B cell (primary cell): ENCODE measurements around the gene TEKT2. TPM values are rescaled to one million over a fixed set of nuclear protein-coding genes. Genes with fewer than 3 reads are reported as not detected.

Experiments
- ATAC-seq: fragments of 200-7000 bp; cut with Tn5 transposase; one replicate; pipeline ENCODE4 v1.10.0; 2021; ENCODE audit warnings: low read depth, mild to moderate bottlenecking, moderate number of reproducible peaks, moderate library complexity
- CTCF ChIA-PET: fragments of 350-600 bp; sonication (Branson Sonifier 250); formaldehyde crosslinking; loops from one replicate; lab custom pipeline; 2021; ENCODE audit warnings: antibody characterized with exemption, inconsistent platforms; lab: Charles Lee
- POLR2A ChIA-PET: fragments of 350-600 bp; sonication (Branson Sonifier 250); formaldehyde crosslinking; loops from one replicate; lab custom pipeline; 2021; ENCODE audit warnings: antibody characterized with exemption; lab: Charles Lee
- DNase-seq: peaks from one replicate; pipeline ENCODE4 v3.0.0; 2013
- H2AFZ ChIP-seq: 2 replicates; pipeline ENCODE4 v1.6.1; 2012; ENCODE audit warnings: mild to moderate bottlenecking, low read depth, low read length; ENCODE audit not compliant: insufficient read depth, poor library complexity, severe bottlenecking
- H3K27ac ChIP-seq, 2 donors: 1 replicate in 1 of 2; 2 replicates in 1 of 2; pipeline ENCODE4 v1.5.1; 2012 to 2013; ENCODE audit warnings: low read length in 2 of 2, mild to moderate bottlenecking in 2 of 2, moderate library complexity in 1 of 2
- H3K27me3 ChIP-seq, 4 experiments: fragments of 200-600 bp in 1 of 4; sonication (generic) in 1 of 4; replicated peaks in 1 of 4; 1 replicate in 2 of 4; 2 replicates in 2 of 4; pipeline versions ENCODE4 v1.6.1 to v1.7.0; 2013 to 2016; ENCODE audit warnings: low read length in 3 of 4, mild to moderate bottlenecking in 2 of 4, mixed read lengths in 1 of 4, moderate library complexity in 1 of 4; ENCODE audit not compliant: insufficient read depth in 4 of 4, control insufficient read depth in 3 of 4; ENCODE audit errors: control extremely low read depth in 1 of 4
- H3K36me3 ChIP-seq, 2 experiments: replicated peaks in 1 of 2; 1 replicate in 1 of 2; 2 replicates in 1 of 2; pipeline versions ENCODE4 v1.6.1 to v1.7.1; 2013; ENCODE audit warnings: low read length in 1 of 2; ENCODE audit not compliant: insufficient read depth in 2 of 2, control insufficient read depth in 1 of 2; ENCODE audit errors: control extremely low read depth in 1 of 2, extremely low read depth in 1 of 2
- H3K4me1 ChIP-seq, 2 donors: fragments of 200-600 bp in 1 of 2; sonication (generic) in 1 of 2; 1 replicate in 1 of 2; 2 replicates in 1 of 2; pipeline versions ENCODE4 v1.5.1 to v1.6.1; 2013 to 2017; ENCODE audit warnings: low read length in 2 of 2; ENCODE audit not compliant: control insufficient read depth in 2 of 2, insufficient read depth in 2 of 2
- H3K4me2 ChIP-seq: replicated peaks from 2 replicates; pipeline ENCODE3; 2012; ENCODE audit warnings: mild to moderate bottlenecking, low read depth, low read length; ENCODE audit not compliant: poor library complexity, severe bottlenecking
- H3K4me3 ChIP-seq, 5 experiments: fragments of 200-600 bp in 1 of 5; sonication (generic) in 1 of 5; 1 replicate in 3 of 5; 2 replicates in 2 of 5; pipeline versions ENCODE4 v1.5.1 to v1.7.0; 2011 to 2016; ENCODE audit warnings: low read length in 4 of 5, mild to moderate bottlenecking in 4 of 5, low read depth in 2 of 5, control low read depth in 1 of 5, moderate library complexity in 1 of 5; ENCODE audit not compliant: insufficient read depth in 1 of 5; ENCODE audit errors: control extremely low read depth in 1 of 5, extremely low read depth in 1 of 5
- H3K79me2 ChIP-seq: fragments of 200-600 bp; sonication (generic); one replicate; pipeline ENCODE4 v1.6.0; 2016; ENCODE audit warnings: low read length; ENCODE audit not compliant: control insufficient read depth, insufficient read depth
- H3K9ac ChIP-seq: fragments of 200-600 bp; sonication (generic); 2 replicates; pipeline ENCODE4 v1.6.1; 2017; ENCODE audit warnings: mild to moderate bottlenecking, low read length, moderate library complexity
- H3K9me3 ChIP-seq, 3 donors: one replicate each; pipeline versions ENCODE4 v1.6.1 to v1.7.1; 2013; ENCODE audit warnings: low read length in 2 of 3; ENCODE audit not compliant: control insufficient read depth in 2 of 3, insufficient read depth in 1 of 3; ENCODE audit errors: control extremely low read depth in 1 of 3
- H4K20me1 ChIP-seq: 2 replicates; pipeline ENCODE4 v1.6.0; 2012; ENCODE audit warnings: mild to moderate bottlenecking, low read length; ENCODE audit not compliant: insufficient read depth, control insufficient read depth, poor library complexity, severe bottlenecking
- H3K27ac Mint-ChIP-seq: one replicate; pipeline ENCODE4 v1.8.0; 2021; ENCODE audit warnings: mixed read lengths
- H3K27me3 Mint-ChIP-seq: one replicate; pipeline ENCODE4 v1.8.0; 2021; ENCODE audit warnings: mixed read lengths
- H3K4me1 Mint-ChIP-seq: one replicate; pipeline ENCODE4 v1.8.0; 2021; ENCODE audit warnings: mixed read lengths
- H3K4me3 Mint-ChIP-seq: one replicate; pipeline ENCODE4 v1.8.0; 2021; ENCODE audit warnings: mixed read lengths
- H3K9me3 Mint-ChIP-seq: one replicate; pipeline ENCODE4 v1.8.0; 2022; ENCODE audit warnings: mixed read lengths; ENCODE audit not compliant: insufficient read depth
- CTCF ChIP-seq: fragments of 200-600 bp; IDR thresholded peaks from one replicate; pipeline ENCODE4 v1.8.0; 2022; ENCODE audit warnings: antibody characterized with exemption, mild to moderate bottlenecking
- EZH2 ChIP-seq: IDR thresholded peaks from 2 replicates; pipeline ENCODE4 v1.6.1; 2012; ENCODE audit warnings: borderline replicate concordance, low read depth, mild to moderate bottlenecking, moderate library complexity, low read length; ENCODE audit not compliant: insufficient read depth, poor library complexity, severe bottlenecking
- WGBS: methylation state at CpG from one replicate; pipeline ENCODE4 v1.1.5; 2013; ENCODE audit warnings: missing lambda C conversion rate; ENCODE audit not compliant: insufficient coverage; 5-methylcytosine and 5-hydroxymethylcytosine counted together
- intact Hi-C: fragments of 100-400 bp; cut with micrococcal nuclease; formaldehyde crosslinking; loops from one replicate; pipeline ENCODE4 v1.10.0; 2022
- polyA minus RNA-seq: library from RNA; depleted of rRNA, polyadenylated mRNA; stranded (reverse); fragments of >200 nt; gene quantifications from 2 replicates; pipeline ENCODE4 v1.2.3, GENCODE V29; 2012
- polyA plus RNA-seq: library from polyadenylated mRNA; depleted of rRNA; stranded (reverse); fragments of >200 nt; gene quantifications from 2 replicates; pipeline ENCODE4 v1.2.3, GENCODE V29; 2012
- total RNA-seq, 2 donors: library from RNA; stranded (reverse); fragments of 120-200 nt in 1 of 2; gene quantifications; 1 replicate in 1 of 2; 2 replicates in 1 of 2; pipeline versions ENCODE4 v1.2.3 to v1.2.4, GENCODE V29; 2013 to 2022

The TEKT2 gene, protein sequence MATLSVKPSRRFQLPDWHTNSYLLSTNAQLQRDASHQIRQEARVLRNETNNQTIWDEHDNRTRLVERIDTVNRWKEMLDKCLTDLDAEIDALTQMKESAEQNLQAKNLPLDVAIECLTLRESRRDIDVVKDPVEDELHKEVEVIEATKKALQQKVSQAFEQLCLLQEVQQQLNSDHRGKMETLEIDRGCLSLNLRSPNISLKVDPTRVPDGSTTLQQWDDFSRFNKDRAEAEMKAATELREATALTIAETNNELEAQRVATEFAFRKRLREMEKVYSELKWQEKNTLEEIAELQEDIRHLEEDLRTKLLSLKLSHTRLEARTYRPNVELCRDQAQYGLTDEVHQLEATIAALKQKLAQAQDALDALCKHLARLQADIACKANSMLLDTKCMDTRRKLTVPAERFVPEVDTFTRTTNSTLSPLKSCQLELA
- total RNA-seq: not detected in 2 replicates
- 0.05 TPM for total RNA-seq (2013)
- 0.25 TPM in 1 of 2 replicates, not detected in the other for polyA plus RNA-seq
- not detected in 2 replicates for polyA minus RNA-seq

GRCh38 chr1:36083635-36084496, at the start of gene TEKT2:
Gene TEKT2, plus strand, starts transcription at chr1:36084094. Its CDS starts 828 bp downstream, at chr1:36084922.
- Mint-ChIP-seq H3K27me3 (peaks cover 32% of the 10 kb centered on the region), H3K27ac (no peak within 1 kb of the TSS), H3K4me3 (peak within 1 kb of the TSS; percentile 32), H3K9me3 (no peaks in the 10 kb centered on the region), H3K4me1 (peaks cover 5% of the 10 kb centered on the region)
- H3K4me2 ChIP-seq: peak within 1 kb of the TSS; percentile 74
- ATAC-seq (no peak), DNase-seq (peak; percentile 65)
- H2AFZ ChIP-seq: peak within 1 kb of the TSS; percentile 62
- H3K36me3 ChIP-seq: no peaks in the 10 kb centered on the region
- ChIA-PET CTCF (no interaction called here), POLR2A (no interaction called here)
- no peak within 1 kb of the TSS for H3K27ac ChIP-seq
- WGBS: 21% methylated on average over 37 of the region's 59 CpGs
- peak within 1 kb of the TSS in 3 of 5 experiments; percentile 25 to 51 (median 25) for H3K4me3 ChIP-seq
- H3K9me3 ChIP-seq: peaks cover 0 to 3% (median 0%) of the 10 kb centered on the region in 3 donors
- peak within 1 kb of the TSS; percentile 38 for H3K9ac ChIP-seq
- peaks cover 10% of the 10 kb centered on the region for H3K79me2 ChIP-seq
- TF ChIP-seq EZH2 (no peak), CTCF (no peak)
- H4K20me1 ChIP-seq: no peaks in the 10 kb centered on the region
- peaks cover 16 to 21% of the 10 kb centered on the region in 2 donors for H3K4me1 ChIP-seq
- peaks cover 0 to 25% (median 12%) of the 10 kb centered on the region in 4 experiments for H3K27me3 ChIP-seq
- intact Hi-C loops: no loop called here
